Stimulated activated CD8-positive, alpha-beta memory T cell treated with anti-CD3 and anti-CD28 coated beads, Interleukin-4, amount 100 ng/mL, for 24 hours (primary cell): ENCODE results near the gene THSD4.
"Not testable (repeated sequence)": the region's sequence is repeated elsewhere in the genome, so short reads cannot be mapped to it uniquely, and the experiment has no call there.

ENCODE experiments used
- DNase-seq: peaks from one replicate; pipeline ENCODE4 v3.0.0-alpha.2; 2020; ENCODE audit warnings: low read depth

THSD4 gene

GRCh38 chr15:71149646-71150557 is 34.6 kb downstream of the THSD4 start:
- DNase-seq = no peak

- no peak for DNase-seq
Observed at GRCh38 chr15:71151081-71151480, 35.8 kb downstream of the THSD4 start.

- DNase-seq = no peak
Observed at GRCh38 chr15:71152542-71152941, 37.3 kb downstream of the THSD4 start.

DNA sequence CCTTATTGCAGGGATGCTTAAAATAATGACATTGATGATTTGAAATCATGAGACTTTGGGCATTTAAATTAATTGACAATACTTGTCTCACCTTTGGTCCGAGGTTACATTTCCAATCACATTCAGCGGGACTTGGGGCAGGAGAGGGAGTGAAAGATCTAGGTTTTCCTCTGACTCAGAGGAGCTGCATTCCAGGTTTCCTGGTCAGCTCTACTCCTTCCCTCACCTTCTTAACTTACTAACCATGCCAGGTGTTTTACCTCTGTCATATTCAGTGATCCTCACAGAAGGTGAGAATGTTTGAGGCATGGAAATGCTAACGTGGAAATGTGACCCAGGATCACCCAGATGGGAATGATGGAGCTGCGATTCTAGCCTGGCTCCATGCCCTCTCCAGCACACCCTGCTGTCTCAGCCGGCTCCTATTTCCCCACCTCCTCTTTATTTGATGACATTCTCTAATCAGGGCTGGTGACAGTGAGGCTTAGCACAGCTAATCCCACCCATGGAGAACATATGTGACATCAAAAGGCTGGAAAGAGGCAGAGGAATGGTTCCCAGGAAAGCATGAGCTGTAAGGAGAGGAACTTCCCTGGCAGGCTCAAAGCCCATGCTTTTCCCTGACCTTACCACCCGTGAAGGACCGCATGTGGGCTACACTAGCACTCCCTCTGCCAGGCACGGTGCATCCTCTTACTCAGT is 38.7 kb downstream of the THSD4 start:
- no peak for DNase-seq

DNA sequence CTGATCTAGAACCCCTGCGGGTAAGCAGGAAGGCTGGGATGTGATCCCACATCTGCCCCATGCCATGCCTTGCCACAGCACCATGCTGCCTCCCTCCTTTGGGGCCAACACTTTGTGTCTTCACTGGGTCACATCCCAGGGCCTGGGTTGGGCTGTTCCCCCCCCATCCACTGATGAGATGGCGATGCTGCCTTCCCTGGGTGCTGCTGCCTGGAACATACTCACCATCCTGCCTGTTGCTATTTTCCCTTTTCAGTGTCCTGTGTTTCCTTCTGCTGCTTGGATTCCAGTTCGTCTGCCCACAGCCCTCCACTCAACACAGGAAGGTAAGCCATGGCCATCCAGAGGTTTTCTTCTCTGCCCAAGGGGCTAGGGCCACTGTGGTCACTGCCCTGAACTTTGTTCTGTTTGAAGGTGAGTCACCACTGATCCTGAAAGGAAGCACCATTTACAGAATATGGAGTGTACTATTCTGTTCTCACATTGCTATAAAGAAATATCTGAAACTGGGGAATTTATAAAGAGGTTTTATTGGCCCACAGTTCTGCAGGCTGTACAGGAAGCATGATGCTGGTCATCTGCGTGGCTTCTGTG is 39.4 kb downstream of the THSD4 start:
- DNase-seq = no peak

GRCh38 chr15:71155534-71155933 is 40.3 kb downstream of the THSD4 start:
- DNase-seq = no peak

- DNase-seq = no peak
Observed at GRCh38 chr15:71160976-71161375, 45.7 kb downstream of the THSD4 start.

DNA sequence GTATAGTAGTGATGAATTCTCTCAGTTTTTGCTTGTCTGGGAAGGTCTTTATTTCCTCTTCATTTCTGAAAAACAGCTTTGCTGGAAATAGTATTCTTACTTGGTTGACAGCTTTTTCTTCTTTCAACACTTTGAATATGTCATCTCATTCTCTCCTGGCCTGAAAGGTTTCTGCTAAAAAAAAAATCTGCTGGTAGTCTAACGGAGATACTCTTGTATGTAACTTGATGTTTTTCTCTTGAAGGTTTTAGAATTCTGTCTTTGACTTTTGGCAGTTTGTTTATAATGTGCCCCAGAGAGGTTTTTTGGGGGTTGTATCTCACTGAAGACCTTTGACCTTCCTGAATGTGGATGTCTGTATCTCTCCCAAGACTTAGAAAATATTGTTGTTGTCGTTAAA is 47.0 kb downstream of the THSD4 start:
- no peak for DNase-seq

DNA sequence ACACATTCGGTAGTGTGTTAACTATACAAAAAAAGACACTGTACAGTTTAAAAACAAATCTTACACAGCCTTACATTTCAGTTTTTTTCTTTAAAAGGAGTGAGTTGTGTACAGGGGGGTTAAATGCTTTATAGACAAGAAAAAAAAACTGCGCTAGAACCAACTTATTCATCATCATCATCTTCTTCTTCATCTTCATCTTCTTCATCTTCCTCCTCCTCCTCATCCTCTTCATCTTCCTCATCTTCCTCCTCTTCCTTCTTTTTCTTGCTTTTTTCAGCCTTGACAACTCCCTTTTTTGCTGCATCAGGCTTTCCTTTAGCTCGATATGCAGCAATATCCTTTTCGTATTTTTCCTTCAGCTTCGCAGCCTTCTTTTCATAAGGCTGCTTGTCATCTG is 49.3 kb downstream of the THSD4 start:
- DNase-seq = not testable (repeated sequence)

DNA sequence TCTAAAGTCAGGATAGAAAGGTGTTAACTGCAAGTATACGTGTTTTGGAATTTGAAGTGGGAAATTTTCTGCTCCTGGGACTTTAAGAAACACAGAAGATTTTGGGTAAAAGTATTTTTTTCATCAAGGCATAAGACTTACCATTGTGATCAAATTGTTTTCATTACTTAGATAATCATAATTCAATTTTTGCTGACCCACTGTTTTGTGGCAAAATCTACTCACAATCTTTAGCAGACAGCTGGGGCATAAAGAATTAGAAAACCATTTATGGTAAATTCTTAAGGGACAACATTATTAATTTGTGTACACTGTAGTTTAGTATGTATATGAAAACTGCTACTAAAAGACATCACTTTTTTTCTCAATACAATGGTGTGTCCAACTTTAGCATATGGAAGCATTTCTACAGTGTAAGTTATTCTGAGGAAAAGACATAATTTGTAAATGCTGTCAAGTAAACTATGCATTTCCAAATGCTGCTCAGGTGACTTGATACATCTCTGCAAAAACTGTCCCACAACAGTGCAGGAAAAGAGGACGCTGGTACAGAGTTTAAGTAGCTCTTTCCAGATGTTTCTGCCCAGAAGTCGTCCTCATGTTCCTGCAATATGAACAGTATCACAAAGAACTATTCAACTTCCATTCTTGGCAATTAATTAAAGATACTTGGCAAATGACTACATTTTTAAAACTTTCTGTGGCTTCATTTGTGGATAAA is 52.3 kb downstream of the THSD4 start:
- no peak for DNase-seq

- DNase-seq = no peak
Observed at GRCh38 chr15:71168166-71168834, 53.0 kb downstream of the THSD4 start.

DNA sequence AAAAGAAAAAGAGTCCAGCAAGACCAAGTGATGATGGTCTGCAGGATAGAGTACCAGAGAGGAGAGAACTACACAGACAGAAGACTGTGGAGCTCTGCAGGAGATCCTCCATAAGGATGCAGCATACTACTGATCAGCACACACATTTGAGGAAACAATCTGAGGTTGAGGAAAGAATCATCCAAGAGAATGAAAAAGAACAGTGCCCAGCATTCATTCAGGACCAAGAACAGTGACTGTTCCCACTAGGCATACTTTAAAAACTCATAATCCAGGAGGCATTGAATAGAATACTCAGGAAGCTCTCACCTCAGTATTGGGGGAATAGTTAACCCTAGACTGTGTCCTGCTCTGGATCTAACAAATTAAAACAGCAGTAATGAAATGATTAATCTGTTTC is 54.9 kb downstream of the THSD4 start:
- no peak for DNase-seq

DNA sequence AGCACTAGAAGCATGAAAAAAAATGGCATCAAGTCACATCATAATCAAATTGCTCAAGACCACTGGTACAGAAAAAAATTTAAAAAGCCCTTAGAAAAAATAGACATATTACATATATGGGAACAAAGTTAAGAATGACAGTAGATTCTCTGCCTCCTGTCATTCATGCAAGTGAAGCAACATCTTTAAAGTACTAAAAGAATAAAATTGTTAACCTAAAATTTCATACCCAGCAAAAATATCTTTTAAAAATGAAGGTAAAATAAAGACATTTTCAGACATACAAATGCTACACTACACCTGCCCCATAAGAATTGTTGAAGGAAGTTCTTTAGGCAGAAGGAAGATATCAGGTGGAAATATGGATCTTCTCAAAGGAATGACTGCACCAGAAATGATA is 55.9 kb downstream of the THSD4 start:
- DNase-seq = no peak

DNA sequence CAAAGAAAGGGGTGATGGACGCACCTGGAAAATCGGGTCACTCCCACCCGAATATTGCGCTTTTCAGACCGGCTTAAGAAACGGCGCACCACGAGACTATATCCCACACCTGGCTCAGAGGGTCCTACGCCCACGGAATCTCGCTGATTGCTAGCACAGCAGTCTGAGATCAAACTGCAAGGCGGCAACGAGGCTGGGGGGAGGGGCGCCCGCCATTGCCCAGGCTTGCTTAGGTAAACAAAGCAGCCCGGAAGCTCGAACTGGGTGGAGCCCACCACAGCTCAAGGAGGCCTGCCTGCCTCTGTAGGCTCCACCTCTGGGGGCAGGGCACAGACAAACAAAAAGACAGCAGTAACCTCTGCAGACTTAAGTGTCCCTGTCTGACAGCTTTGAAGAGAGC is 59.1 kb downstream of the THSD4 start:
- DNase-seq = not testable (repeated sequence)

- DNase-seq = no peak
Observed at GRCh38 chr15:71180986-71181853, 65.9 kb downstream of the THSD4 start.

- no peak for DNase-seq
Observed at GRCh38 chr15:71182522-71182921, 67.3 kb downstream of the THSD4 start.

- no peak for DNase-seq
Observed at GRCh38 chr15:71183063-71183462, 67.8 kb downstream of the THSD4 start.

- DNase-seq = no peak
Observed at GRCh38 chr15:71185706-71186105, 70.4 kb downstream of the THSD4 start.

GRCh38 chr15:71186267-71186666 is 71.0 kb downstream of the THSD4 start:
- no peak for DNase-seq

DNA sequence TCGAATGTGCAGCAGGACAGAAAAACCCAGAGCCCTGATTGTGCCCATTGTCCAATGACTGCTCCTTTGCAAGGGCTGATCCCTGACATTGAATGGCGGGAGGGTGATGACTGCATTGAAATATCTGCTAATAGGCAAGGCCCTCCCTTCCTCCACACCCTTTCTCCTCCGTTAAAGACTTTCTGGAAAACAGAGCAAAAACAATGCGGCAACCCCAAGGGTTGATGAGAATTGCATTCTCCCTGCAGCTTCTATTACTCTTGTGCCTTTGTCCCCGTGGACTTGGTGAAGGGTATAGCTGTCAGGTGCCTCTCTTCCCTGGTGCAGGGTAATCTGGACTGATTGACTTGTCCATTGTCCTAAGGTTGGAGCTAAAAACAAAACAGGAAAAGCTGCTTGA is 71.8 kb downstream of the THSD4 start:
- no peak for DNase-seq

- DNase-seq = no peak
Observed at GRCh38 chr15:71187526-71187925, 72.3 kb downstream of the THSD4 start.
